ENCODE results near the gene TOMM22. TPM values are rescaled to one million over a fixed set of nuclear protein-coding genes. Genes with fewer than 3 reads are reported as not detected.
A peak's percentile ranks its signal among the peaks of the same experiment; 100 is the strongest.

TOMM22 gene
- total RNA-seq, 1 donor from 2014 or later: 71.8 TPM

DNA sequence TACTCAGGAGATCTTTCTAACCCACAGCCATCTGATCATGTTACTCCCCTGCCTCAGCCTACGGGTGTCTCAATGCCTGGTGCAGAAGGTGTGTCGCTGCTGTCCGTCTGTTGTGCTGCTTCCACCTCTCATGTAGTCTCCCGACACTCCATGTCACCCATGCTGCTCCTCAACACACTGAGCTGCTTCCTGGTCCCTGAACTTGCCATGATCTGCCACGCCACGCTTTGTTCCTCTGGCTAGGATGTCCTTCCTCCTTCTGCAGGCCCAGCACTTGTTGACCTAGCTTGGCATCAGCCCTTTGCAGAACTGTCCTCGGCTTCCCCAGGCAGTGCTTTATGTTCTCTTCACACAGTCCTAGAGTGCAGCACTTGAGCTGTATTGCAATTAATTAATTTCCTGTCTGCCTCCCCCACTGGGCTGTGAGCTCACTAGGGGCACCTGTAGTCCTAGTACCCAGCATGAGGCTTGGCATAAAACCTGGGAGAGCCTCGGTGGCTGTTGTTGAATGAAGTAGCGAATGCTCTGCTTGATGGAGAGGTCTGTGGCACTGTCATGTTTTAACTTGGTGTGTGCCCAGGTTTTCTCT is 33.5 kb downstream of the TOMM22 start:
- DNase-seq (ENCODE audit: low read depth in 2 of 2): no peak

DNA sequence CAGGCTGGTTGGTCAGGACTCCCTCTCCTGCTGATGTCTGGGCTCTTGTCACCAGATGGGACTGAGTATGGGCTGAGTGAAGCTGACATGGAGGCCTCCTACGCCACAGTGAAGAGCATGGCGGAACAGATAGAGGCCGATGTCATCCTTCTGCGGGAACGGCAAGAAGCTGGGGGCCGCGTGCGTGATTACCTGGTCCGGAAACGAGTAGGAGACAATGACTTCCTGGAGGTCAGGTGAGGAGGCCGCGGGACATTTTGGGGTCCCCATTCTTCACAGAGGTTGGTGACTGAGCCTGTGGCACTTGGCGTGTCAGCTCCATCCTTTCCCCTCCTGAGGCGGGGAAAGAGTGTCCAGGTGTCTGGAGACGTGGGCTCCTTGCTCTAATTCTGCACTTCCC is 34.1 kb downstream of the TOMM22 start:
- no peak for DNase-seq (ENCODE audit: low read depth in 2 of 2)

DNA sequence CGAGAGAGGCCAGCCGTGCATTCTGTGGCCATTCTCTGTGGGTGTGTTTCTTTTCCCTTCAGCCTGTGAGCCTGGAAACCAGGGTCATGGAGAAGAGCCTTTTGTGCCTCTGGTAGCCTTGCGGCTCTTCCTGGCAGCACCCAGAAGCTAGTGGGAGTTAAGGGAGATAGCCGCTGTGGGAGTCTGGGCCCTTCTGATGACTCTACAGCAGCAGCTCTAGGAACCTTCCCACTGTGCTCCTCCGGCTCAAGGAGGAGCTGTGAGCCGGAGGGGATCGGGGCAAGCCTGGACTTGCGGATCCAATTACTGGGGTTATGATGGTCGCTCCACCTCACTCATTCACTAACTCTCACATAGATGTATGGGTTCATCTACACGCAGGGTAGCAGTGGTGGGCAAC is 34.5 kb downstream of the TOMM22 start:
- DNase-seq (ENCODE audit: low read depth in 2 of 2): no peak

DNA sequence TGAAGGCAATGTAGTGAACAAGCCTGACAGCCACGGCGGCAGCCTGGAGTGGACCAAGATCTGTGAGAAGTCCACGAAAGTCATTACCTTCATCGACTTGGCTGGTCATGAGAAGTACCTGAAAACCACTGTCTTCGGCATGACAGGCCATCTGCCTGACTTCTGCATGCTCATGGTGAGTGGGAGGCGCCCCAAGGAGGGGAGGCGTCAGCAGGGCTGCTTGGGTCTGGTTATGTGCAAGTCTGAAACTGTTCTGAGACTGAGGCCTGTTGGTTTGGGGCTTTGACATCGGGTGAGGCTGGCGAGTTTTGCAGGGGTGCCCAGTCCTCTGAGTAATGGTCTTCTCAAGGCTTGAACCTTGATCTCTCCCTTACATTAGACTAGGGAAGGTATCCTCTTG is 35.1 kb downstream of the TOMM22 start:
- no peak for DNase-seq (ENCODE audit: low read depth in 2 of 2)

DNA sequence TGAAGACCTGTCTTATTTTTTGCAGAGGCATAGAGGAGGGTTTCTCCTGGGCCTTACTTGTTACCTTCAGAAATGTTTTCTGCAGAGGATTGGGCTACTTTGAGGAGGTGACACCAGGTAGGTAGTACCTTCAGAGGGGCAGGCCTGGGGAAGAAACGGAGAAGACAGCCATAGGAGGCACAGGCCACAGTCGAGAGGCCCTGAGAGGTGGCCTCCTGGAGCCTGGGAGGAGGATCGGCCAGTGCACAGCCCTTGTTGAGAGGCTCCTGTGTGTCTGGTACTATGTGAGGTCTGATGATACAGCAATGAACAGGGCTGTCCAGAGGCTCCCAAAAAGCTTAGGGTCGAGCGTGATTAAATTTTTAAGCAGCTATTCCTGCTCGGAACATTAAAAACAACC is 35.5 kb downstream of the TOMM22 start:
- DNase-seq (ENCODE audit: low read depth in 2 of 2): no peak

DNA sequence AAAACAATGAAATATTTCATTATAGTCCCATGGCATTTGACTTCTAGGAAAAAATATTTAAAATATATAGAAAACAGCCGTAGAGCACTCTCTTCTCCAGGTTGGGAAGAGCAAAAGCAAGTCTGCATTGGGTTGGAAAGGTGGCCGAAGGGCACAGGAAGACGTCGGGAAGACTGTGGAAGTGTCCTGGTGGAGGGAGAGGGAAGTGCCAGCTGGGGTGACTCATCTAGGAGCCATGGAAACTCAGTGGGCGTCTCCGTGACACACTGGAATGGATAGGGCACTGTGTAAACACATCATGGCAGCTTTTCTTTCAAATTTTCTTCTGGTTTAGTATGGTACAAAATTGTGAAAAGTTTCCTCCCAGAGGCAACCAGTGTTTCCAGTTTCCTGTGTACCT is 36.7 kb downstream of the TOMM22 start:
- DNase-seq (ENCODE audit: low read depth in 2 of 2): peak; percentile 53 to 88

DNA sequence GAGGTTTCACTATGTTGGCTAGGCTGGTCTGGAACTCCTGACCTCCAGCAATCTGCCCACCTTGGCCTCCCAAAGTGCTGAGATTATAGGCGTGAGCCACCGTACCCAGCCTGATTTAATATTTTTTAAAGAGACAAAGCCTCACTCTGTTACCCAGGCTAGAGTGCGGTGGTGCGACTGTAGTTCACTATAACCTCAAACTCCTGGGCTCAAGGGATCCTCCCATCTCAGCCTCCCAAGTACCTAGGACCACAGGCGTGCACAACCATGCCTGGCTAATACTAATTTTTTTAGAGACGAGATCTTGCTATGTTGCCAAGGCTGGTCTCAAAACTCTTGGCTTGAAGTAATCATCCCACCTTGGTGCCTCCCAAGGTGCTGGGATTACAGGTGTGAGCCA is 37.4 kb downstream of the TOMM22 start:
- DNase-seq (ENCODE audit: low read depth in 2 of 2): no peak

DNA sequence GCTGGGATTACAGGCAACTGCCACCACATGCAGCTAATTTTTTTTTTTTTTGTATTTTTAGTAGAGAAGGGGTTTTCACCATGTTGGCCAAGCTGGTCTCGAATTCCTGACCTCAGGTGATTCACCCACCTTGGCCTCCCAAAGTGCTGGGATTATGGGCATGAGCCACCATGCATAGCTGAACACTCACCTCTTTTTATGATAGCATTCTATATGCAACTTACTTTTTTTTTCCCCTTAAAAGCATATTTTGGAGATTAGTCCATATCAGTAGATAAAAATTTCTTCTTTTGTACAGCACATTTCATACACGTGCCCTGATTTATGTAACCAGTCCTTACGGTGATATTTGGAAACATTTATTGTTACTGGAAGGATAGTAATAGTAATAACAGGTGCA is 38.6 kb downstream of the TOMM22 start:
- DNase-seq (ENCODE audit: low read depth in 2 of 2): no peak

DNA sequence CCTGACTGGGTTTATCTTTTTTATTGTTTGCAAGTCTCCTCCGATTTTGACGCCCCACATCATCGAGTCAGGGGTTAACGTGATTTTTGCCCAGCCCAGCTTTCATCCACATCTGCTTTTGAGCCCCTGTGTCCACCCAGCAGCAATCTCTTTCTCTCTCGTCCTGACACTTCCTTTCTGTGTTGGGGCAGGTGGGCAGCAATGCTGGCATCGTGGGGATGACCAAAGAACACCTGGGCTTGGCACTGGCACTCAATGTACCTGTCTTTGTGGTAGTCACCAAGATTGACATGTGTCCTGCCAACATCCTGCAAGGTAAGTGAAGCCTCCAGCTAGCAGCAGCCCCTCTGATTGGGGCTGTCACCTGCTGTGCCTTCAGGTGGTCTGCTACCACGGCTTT is 39.8 kb downstream of the TOMM22 start:
- DNase-seq (ENCODE audit: low read depth in 2 of 2): no peak

DNA sequence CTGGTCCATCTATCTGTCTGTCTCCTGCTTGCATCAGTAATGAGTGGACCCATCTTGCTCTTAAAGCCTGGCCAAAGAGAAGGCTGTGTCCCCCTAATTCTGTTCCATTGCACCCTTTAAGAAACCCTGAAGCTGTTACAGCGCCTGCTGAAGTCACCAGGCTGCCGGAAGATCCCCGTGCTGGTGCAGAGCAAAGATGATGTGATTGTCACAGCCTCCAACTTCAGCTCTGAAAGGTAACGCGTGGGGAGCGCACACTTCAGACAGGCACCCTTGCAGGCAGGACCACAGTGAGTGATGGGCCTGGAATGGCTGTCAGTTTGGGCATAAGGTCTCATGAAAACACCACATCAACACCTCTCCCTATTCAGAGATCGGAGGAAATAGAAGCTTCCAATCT is 42.4 kb downstream of the TOMM22 start:
- no peak for DNase-seq (ENCODE audit: low read depth in 2 of 2)

DNA sequence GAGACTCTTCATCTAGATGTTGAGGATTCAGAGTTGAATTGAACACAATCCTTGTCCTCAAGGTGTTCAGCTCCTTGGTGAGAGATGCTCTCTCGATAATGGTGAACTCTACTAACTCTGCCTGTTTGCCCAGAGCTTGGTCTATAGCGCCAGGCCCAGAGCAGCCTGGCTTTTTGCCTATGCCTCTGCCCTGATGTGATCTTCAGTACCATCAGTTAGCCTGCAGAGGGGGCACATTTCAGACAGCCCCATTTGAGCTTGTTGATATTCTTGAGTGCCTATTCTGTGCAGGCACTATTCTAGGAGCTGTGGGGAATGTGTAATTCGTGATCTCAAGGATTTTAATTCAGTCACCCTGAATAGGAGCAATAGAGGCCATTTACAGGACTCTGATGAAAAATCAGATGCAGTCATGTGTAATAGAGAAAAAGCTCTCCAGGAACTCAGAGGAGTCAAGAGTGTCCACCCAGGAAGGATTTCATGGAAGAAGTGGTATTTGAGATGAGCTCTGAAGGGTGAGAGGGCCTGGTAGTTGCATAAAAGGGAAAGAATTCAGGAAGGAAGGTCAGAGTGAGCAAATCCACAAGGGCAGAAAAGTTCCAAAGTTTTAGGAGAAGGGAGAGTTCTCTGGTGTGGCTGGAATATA is 43.3 kb downstream of the TOMM22 start:
- peak; percentile 36 to 63 for DNase-seq (ENCODE audit: low read depth in 2 of 2)

DNA sequence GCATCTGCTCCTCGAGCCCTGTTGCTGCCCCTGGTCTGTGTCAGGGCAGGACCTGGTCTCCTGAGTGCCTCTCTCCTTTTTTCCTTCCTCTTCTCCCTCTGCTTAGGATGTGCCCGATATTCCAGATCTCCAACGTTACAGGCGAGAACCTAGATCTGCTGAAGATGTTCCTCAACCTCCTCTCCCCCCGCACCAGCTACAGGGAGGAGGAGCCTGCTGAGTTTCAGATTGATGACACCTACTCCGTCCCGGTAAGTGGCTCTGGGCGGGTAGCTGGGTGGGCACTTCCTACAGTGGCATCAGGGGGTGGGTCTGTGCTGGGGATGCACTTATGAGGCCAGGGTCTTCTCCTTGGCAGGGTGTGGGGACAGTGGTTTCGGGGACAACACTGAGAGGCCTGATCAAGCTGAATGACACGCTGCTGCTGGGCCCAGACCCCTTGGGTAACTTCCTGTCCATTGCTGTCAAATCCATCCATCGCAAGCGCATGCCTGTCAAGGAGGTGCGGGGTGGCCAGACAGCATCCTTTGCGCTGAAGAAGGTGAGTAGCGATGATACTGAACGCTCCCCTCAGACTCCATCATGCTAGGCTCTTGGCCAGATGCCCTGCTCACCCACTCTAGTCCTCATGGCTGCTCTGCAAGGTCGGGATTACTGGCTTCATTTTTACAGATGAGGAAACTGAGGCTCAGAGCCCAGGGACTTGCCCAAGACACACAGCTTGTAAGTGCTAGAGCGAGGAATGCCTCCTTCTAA is 44.3 kb downstream of the TOMM22 start:
- no peak for DNase-seq (ENCODE audit: low read depth in 2 of 2)

DNA sequence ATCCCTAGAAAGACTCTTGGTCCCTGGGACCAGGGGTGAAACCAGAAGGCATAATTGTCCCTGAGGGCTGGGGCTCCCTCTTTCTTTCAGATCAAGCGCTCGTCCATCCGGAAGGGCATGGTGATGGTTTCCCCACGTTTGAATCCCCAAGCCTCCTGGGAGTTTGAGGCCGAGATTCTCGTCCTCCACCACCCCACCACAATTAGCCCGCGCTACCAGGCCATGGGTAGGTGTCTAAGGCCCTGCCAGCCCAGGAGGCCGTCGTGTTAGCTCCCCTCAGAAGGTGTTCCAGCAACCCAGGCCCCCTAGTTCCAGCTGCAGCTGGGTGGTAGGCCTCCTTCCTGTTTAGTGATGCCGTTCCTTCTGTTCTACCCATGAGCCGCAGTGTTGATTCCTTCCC is 45.4 kb downstream of the TOMM22 start:
- DNase-seq (ENCODE audit: low read depth in 2 of 2): no peak

DNA sequence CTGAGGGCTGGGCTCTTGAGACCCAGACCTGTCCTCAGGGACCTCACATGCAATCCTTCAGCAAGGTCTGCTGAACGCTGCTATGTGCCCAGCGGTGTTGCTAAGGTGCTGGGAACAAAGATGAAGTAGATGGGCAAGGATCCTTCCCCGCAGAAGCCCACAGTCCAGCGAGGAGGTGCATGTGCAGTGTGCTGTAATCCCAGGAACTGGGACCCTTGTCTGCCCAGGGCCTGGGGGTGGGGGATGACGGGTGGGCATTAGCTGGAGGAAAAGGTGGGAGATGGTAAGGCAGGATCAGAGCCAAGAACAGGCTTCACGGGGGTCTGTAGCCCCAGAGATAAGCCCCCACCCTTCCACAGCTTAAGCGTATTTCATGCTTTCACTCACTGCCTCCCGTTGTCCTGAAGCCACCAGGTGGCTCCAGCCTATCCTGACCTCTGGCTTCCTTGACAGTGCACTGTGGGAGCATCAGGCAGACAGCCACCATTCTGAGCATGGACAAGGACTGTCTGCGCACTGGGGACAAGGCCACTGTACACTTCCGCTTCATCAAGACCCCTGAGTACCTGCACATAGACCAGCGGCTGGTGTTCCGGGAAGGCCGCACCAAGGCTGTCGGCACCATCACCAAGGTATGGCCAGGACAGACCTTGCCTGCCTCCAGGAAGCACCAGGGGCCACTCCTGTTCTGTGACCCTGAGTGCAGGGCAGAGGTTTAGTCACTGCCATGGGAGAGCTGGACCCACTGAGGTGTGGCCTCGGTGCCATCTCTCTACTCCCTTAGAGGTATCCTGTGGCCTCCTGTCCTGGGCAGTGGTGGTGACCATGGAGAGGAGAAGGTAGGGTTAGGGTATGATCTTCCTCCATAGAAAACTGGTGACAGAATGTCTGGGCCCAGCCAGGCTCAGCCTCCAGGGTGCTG is 46.0 kb downstream of the TOMM22 start:
- DNase-seq (ENCODE audit: low read depth in 2 of 2): no peak

DNA sequence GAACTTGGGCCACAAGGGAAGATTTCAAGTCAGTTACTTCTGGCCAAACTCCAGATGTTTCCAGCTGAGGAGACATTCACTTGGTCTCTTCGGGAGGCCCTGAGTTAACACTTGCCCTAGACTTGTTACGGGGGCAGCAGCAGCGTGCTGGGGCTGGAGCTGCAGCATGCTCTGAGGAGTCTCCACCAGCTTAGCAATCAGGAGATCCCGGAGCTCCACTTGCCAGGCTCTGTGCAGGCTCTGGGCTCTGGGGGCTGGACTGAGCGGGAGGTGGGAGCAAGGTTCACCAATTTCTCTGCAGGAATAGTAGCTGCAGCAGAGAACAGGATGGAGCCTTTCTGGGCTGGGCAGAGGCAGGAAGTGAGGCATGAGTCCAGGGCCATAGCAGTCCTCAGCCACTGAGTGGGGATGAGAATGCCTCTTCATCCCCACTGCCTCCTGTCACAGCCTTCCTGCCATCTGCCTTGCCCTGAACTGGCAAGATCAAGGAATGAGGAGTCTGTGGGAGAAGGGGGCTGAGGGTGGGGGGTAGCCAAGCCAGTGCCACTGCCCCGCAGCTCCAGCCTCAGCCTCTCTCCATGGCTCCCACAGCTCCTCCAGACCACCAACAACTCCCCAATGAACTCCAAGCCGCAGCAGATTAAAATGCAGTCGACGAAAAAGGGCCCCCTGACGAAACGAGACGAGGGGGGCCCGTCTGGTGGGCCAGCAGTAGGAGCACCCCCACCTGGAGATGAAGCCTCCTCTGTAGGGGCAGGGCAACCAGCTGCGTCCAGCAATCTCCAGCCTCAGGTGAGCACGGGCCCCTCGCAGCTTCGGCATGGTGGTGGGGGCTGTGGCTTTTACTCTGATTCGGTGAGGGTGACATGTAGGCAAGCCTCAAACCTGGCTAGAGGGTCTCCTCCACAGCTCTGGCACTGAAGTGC is 47.4 kb downstream of the TOMM22 start:
- no peak for DNase-seq (ENCODE audit: low read depth in 2 of 2)

DNA sequence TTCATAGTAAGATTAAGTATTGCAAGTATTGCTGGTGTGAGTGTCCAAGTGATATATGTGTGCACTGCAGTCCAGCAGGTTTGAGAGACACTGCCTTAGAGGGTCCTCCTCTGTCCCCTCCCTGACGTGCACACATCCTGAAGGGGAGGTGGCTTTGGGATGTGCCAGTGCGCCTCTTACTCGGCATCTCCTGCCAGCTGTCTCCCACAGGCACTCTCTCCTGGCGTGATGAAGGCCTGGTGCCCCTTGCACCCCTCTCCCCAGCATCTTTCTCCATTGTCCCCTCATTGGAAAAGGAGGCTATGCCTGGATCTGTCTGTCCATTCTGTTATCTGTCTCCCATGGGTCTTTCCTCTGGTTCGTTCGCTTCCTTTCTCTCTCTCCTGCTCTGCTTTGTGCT is 48.2 kb downstream of the TOMM22 start:
- no peak for DNase-seq (ENCODE audit: low read depth in 2 of 2)

DNA sequence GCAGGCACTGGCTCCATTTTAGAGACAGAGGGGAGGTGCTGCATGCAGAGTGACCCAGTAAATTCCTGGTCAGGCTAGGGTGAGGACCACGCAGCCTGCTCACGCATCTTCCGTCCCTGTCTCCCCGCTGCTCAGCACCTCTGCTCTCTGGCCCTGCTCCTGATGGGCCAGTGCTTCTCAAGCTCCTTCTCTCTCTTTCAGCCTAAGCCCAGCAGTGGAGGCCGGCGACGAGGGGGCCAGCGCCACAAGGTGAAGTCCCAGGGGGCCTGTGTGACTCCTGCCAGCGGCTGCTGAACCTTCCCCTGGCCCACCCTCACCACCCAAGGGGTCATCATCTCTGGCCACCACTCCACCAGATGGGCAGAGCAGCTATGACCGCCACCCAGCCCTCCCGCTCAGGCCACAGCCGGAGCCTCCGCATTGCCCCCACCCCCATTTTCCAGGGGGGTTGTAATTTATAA is 48.7 kb downstream of the TOMM22 start:
- DNase-seq (ENCODE audit: low read depth in 2 of 2): no peak

DNA sequence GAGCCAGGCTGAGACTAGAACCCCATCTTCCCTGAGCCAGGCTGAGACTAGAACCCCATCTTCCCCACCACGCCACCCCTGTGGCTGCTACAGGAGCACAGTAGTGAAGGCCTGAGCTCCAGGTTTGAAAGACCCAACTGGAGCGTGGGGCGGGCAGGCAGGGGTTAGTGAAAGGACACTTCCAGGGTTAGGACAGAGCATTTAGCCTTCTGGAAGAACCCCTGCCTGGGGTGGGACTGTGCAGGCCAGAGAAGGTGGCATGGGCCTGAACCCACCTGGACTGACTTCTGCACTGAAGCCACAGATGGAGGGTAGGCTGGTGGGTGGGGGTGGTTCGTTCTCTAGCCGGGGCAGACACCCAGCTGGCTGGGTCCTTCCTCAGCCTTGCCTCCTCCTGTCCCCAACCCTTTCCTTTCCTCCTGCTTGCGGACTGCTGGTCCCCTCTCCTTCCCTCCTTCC is 50.0 kb downstream of the TOMM22 start:
- DNase-seq (ENCODE audit: low read depth in 2 of 2): no peak

DNA sequence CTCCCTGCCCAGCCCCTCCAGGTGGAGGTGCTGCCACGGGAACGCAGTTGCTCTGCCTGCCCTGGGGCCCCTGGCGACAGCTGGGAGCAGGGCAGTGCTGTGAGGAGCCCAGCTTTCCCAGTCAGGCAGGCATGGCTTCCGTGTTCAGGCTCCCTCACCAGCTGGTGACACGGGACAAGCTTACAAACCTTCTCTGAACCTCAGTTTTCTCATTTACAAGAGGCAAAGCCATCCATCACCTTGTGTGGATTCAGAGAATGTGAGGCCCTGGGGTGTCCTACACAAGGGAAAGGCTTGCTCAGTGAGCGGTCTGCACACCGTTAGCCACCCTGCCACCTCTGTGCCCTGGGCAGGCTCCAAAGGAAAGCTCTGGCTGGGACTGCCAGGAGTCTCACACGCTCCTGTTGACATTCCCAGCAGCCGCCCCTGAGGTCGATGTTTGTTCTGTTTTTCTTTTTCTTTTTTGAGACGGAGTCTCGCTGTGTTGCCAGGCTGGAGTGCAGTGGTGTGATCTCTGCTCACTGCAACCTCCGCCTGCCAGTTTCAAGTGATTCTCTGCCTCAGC is 50.6 kb downstream of the TOMM22 start:
- DNase-seq (ENCODE audit: low read depth in 2 of 2): no peak

DNA sequence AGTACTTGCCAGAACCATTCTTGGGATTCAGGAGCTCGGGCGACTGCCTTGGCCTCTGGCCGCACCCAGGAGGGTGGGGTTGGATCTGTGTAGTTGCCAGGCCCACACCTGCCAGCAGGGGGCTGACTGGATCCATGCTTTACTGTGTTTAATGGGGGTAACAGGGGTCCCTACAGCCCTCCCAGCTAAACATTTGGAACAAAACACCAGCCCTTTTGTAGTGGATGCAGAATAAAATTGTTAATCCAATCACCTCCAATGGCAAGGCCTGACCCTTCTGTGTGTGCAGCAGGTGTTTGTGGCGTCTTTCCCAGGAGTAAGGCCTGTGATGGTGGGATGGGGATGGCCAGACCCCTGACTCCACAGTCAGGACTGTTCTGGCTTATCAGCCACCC is 51.6 kb downstream of the TOMM22 start:
- DNase-seq (ENCODE audit: low read depth in 2 of 2): peak in 1 of 2 donors; percentile 34
